ENCODE data around the gene MRPL23. TPM values are rescaled to one million over a fixed set of nuclear protein-coding genes. Genes with fewer than 3 reads are reported as not detected.

MRPL23 gene
- total RNA-seq (100 to 1,000 TPM in 1 of 2 donors, 10 to 100 TPM in 1; 92.1 to 109 TPM), polyA plus RNA-seq (ENCODE audit: insufficient read depth, low read depth, low replicate concordance) (50.0 TPM)
- long read RNA-seq, donor 1, transcript MRPL23-205 (5 exons, 736 nt) = major isoform, 41 of 50 reads
- long read RNA-seq, donor 1, partial matches to known transcripts = 0 of 50 reads
- long read RNA-seq, donor 1, other reads (novel, unspliced or antisense) = 6 of 50 reads
- long read RNA-seq, donor 2, transcript MRPL23-205 (5 exons, 736 nt) = major isoform, 38 of 3,913 reads
- long read RNA-seq, donor 2, partial matches to known transcripts = 2,494 of 3,913 reads
- long read RNA-seq, donor 2, other reads (novel, unspliced or antisense) = 1,381 of 3,913 reads

- no peaks in the 10 kb centered on the region for H3K27me3 ChIP-seq
- H3K36me3 ChIP-seq (ENCODE audit: low read depth, missing control alignments) = no peaks in the 10 kb centered on the region
- DNase-seq = no peak
- no peaks in the 10 kb centered on the region for H3K9me3 ChIP-seq
- intact Hi-C loops (cut with DNase I; ENCODE audit: low total_unique reads) = no loop called here
- H3K27ac ChIP-seq = no peak within 1 kb of the TSS
- no CpG with 5 or more reads among the region's 85 CpGs for WGBS, 2 donors
- no peak within 1 kb of the TSS for H3K4me3 ChIP-seq
- H3K4me1 ChIP-seq = no peaks in the 10 kb centered on the region
- no peak for TF ChIP-seq POLR2A (IDR thresholded peaks at IDR 0.05)
- TF ChIP-seq, protein P1, sequence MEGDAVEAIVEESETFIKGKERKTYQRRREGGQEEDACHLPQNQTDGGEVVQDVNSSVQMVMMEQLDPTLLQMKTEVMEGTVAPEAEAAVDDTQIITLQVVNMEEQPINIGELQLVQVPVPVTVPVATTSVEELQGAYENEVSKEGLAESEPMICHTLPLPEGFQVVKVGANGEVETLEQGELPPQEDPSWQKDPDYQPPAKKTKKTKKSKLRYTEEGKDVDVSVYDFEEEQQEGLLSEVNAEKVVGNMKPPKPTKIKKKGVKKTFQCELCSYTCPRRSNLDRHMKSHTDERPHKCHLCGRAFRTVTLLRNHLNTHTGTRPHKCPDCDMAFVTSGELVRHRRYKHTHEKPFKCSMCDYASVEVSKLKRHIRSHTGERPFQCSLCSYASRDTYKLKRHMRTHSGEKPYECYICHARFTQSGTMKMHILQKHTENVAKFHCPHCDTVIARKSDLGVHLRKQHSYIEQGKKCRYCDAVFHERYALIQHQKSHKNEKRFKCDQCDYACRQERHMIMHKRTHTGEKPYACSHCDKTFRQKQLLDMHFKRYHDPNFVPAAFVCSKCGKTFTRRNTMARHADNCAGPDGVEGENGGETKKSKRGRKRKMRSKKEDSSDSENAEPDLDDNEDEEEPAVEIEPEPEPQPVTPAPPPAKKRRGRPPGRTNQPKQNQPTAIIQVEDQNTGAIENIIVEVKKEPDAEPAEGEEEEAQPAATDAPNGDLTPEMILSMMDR (IDR thresholded peaks at IDR 0.05) = no peak
These were observed at the start of gene MRPL23 for GRCh38 chr11:1946812-1947484. TSS of gene MRPL23 (plus strand) at chr11:1947332. CDS start at chr11:1947363, 31 bp downstream.

DNA sequence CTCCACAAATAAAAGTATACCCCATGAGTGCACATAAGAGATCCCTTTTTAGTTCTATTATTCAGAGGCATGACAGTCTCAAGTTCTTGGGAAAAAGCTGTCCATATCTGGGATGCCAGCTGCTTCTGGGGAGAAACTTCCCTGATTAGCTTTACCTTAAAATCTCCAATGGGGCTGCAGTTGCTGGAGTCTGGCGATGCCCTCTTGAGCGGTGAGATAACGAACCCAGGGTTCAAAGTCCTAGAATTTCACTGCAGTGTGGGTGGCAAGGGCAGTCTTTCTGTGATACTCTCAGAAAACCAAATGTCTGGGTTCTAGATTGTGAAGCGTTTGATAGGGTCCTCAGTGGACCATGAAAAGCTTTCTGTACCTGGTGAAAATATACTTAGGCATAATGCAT, 48.0 kb upstream of the MRPL23 start:
- H3K4me3 ChIP-seq = no peak overlapping the region
- intact Hi-C loops (cut with DNase I; ENCODE audit: low total_unique reads) = loop anchor here (5.0 kb wide), 1 partner anchor 43 kb away; no protein-coding TSS in a partner anchor
- TF ChIP-seq POLR2A (IDR thresholded peaks at IDR 0.05) = no peak
- TF ChIP-seq, protein P1 (IDR thresholded peaks at IDR 0.05) = no peak
- no peak for DNase-seq
- H3K27ac ChIP-seq = no peak overlapping the region
- 87 to 97% methylated on average over 4 of the region's 4 CpGs for WGBS, 2 donors
- H3K36me3 ChIP-seq (ENCODE audit: low read depth, missing control alignments) = no peaks in the 10 kb centered on the region
- H3K9me3 ChIP-seq = no peaks in the 10 kb centered on the region
- no peaks in the 10 kb centered on the region for H3K27me3 ChIP-seq
- no peaks in the 10 kb centered on the region for H3K4me1 ChIP-seq

- WGBS, 2 donors = 86 to 90% methylated on average over 5 of the region's 5 CpGs
- H3K4me3 ChIP-seq = no peak overlapping the region
- no peaks in the 10 kb centered on the region for H3K27me3 ChIP-seq
- no peaks in the 10 kb centered on the region for H3K4me1 ChIP-seq
- intact Hi-C loops (cut with DNase I; ENCODE audit: low total_unique reads) = loop anchor here (5.0 kb wide), 1 partner anchor 43 kb away; no protein-coding TSS in a partner anchor
- H3K9me3 ChIP-seq = no peaks in the 10 kb centered on the region
- no peaks in the 10 kb centered on the region for H3K36me3 ChIP-seq (ENCODE audit: low read depth, missing control alignments)
- no peak overlapping the region for H3K27ac ChIP-seq
- DNase-seq = no peak
- TF ChIP-seq, protein P1 (IDR thresholded peaks at IDR 0.05) = no peak
These were observed 47.4 kb upstream of the MRPL23 start for GRCh38 chr11:1899686-1900085.

DNA sequence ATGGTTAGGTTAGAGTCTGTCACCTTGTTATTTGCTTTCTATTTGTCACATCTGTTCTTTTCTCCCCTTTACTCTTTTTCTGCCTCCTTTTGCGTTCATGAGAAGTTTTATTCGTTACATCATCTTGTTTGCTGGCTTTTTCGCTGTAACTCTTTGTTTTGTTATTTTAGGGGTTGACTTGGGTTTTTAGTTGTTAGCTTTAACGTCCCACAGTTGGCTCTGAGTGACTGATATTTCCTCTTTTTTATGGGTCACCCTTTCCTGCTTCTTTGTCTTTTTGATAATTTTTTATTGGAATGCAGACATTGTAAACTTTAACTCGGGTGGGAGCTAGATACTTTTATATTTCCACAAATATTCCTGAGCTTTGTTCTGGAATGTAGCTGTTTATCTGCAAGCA, 41.0 kb upstream of the MRPL23 start:
- TF ChIP-seq POLR2A (IDR thresholded peaks at IDR 0.05) = no peak
- TF ChIP-seq, protein P1 (IDR thresholded peaks at IDR 0.05) = no peak
- peak overlapping the region; percentile 20 to 70 for H3K27ac ChIP-seq
- WGBS, 2 donors = 40 to 44% methylated on average over 5 of the region's 5 CpGs

More for the DNA sequence above, 41.0 kb upstream of the MRPL23 start:
- Histone ChIP-seq H3K4me3 (no peak overlapping the region), H3K9me3 (no peaks in the 10 kb centered on the region), H3K4me1 (peaks cover 15% of the 10 kb centered on the region), H3K27me3 (no peaks in the 10 kb centered on the region), H3K36me3 (ENCODE audit: low read depth, missing control alignments) (no peaks in the 10 kb centered on the region)
- DNase-seq = no peak
- intact Hi-C loops (cut with DNase I; ENCODE audit: low total_unique reads) = no loop called here

Data from testis (tissue), 5 donors.